OCI-LY7 (cell line): Measurements from ENCODE around the gene ARID5B.

Source experiments
- EZH2phosphoT487 ChIP-seq: fragments of 200-600 bp; sonication (generic); IDR thresholded peaks from 2 replicates; pipeline ENCODE4 v1.6.1; 2018; ENCODE audit warnings: low read depth, borderline replicate concordance, mild to moderate bottlenecking, mixed run types, antibody characterized with exemption, low read length, moderate library complexity, mixed read lengths
- TF ChIP-seq, protein P1 (sequence below): fragments of 200-600 bp; sonication (generic); conservative IDR thresholded peaks from 2 replicates; pipeline ENCODE4 v1.5.1; 2014; ENCODE audit warnings: mild to moderate bottlenecking, antibody characterized with exemption, low read length, moderate library complexity, mixed read lengths

DNA sequence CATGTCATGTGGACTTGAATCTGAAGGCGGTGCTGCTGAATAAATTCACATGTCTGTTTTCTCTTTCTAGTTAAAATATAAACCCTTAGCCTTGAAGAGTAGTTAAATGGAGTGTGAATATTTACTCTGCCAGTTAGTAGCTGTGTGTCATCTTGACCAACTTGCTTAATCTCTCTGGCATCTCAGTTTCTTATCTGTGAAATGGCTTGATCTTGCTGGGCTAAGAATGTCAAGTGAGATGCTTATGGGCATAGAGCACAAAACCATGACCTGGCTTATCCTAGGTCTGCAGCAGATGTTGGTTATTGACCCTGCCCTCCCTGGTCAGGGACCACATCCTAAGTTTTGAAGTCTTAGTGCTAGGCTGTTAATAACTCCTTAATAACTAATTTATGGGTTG, 16.6 kb downstream of the ARID5B start:
- TF ChIP-seq, protein P1, sequence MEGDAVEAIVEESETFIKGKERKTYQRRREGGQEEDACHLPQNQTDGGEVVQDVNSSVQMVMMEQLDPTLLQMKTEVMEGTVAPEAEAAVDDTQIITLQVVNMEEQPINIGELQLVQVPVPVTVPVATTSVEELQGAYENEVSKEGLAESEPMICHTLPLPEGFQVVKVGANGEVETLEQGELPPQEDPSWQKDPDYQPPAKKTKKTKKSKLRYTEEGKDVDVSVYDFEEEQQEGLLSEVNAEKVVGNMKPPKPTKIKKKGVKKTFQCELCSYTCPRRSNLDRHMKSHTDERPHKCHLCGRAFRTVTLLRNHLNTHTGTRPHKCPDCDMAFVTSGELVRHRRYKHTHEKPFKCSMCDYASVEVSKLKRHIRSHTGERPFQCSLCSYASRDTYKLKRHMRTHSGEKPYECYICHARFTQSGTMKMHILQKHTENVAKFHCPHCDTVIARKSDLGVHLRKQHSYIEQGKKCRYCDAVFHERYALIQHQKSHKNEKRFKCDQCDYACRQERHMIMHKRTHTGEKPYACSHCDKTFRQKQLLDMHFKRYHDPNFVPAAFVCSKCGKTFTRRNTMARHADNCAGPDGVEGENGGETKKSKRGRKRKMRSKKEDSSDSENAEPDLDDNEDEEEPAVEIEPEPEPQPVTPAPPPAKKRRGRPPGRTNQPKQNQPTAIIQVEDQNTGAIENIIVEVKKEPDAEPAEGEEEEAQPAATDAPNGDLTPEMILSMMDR, result no peak
- TF ChIP-seq EZH2phosphoT487, result no peak
